ENCODE data around the gene MYO9A.

DNA sequence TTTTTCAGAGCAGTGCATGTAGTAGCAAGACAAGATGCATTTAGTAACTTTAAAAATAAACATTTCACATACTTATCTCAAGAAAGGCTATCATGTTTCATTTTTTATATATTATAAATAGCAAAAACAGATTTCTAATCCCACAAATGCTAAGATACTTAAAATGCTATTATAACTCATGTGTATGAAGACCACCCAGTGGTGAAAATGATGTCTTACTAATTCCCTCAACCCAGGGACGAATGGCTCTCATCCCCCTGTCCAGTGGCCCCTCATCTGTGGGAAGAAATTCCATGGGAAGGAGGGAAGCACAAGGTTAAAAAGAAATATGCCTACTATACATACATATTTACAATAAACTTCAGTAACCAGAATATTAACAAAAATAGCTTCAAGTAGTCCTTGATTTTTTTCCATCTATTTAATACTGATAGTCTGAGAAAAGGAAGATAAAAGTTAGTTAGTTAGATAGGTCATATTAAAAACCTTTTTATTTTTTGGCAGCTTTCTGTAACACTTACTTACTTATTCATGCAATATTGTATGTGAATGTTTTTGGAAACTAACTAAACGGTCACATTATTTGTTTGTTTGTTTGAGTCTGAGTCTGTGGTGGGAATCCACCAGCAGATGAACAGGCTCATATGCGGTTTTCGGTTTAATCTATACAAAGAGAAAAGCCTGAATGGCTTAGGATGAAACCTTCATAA lies 292.8 kb downstream of the MYO9A start:
- TF ChIP-seq, protein P1, sequence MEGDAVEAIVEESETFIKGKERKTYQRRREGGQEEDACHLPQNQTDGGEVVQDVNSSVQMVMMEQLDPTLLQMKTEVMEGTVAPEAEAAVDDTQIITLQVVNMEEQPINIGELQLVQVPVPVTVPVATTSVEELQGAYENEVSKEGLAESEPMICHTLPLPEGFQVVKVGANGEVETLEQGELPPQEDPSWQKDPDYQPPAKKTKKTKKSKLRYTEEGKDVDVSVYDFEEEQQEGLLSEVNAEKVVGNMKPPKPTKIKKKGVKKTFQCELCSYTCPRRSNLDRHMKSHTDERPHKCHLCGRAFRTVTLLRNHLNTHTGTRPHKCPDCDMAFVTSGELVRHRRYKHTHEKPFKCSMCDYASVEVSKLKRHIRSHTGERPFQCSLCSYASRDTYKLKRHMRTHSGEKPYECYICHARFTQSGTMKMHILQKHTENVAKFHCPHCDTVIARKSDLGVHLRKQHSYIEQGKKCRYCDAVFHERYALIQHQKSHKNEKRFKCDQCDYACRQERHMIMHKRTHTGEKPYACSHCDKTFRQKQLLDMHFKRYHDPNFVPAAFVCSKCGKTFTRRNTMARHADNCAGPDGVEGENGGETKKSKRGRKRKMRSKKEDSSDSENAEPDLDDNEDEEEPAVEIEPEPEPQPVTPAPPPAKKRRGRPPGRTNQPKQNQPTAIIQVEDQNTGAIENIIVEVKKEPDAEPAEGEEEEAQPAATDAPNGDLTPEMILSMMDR (conservative IDR thresholded peaks at IDR 0.05), result no peak
- TF ChIP-seq EZH2 (IDR thresholded peaks at IDR 0.05; ENCODE audit: low read depth), result no peak
